ENCODE measurements around the gene MYCBPAP.

The MYCBPAP gene, protein sequence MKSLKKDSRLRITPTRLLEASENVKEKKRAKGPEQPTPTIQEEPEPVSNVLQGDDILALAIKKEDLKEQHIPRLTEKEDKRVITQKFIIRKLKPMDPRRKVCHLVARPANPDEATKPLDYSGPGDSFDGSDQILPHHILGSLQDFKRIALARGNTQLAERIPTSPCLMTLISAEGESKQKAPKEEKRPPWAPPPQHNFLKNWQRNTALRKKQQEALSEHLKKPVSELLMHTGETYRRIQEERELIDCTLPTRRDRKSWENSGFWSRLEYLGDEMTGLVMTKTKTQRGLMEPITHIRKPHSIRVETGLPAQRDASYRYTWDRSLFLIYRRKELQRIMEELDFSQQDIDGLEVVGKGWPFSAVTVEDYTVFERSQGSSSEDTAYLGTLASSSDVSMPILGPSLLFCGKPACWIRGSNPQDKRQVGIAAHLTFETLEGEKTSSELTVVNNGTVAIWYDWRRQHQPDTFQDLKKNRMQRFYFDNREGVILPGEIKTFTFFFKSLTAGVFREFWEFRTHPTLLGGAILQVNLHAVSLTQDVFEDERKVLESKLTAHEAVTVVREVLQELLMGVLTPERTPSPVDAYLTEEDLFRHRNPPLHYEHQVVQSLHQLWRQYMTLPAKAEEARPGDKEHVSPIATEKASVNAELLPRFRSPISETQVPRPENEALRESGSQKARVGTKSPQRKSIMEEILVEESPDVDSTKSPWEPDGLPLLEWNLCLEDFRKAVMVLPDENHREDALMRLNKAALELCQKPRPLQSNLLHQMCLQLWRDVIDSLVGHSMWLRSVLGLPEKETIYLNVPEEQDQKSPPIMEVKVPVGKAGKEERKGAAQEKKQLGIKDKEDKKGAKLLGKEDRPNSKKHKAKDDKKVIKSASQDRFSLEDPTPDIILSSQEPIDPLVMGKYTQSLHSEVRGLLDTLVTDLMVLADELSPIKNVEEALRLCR

GRCh38 chr17:50507871-50508572 lies at the start of gene MYCBPAP:
Gene MYCBPAP, plus strand, starts transcription at chr17:50508439. Its CDS starts 236 bp downstream, at chr17:50508675.
- DNase-seq: peak; percentile 70

- DNase-seq: no peak
These were observed 49.2 kb upstream of the MYCBPAP start for GRCh38 chr17:50458701-50459676.

GRCh38 chr17:50459756-50460155 lies 48.5 kb upstream of the MYCBPAP start:
- no peak for DNase-seq

GRCh38 chr17:50460831-50461526 lies 47.3 kb upstream of the MYCBPAP start:
- no peak for DNase-seq

DNA sequence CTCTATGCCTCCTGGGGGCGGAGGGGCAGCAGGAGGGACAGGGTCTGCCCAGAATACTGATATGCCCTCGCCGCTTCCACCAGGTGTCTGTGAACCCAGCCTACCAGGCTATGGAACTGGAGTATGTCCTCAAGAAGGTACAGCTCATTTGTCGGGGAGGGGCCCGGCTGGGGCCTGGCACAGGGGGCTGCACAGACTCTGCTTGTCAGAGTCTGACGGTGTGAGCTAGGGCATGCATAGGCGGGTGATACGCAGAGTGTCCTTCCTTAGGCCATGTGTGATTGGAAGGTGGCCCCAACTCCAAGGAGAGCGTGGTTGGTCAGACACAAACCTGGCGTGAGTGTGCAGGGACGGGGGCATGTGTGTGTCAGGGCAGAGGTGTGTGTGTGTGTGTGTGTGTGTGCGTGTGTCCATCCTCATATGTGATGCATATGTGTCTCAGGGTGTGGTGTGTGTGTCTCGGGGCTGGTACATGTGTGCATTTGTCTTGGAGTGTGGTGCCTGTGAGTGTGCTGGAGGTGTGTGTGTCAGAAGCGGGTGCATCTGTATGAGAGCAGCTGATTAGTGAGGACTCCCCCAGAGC lies 46.6 kb upstream of the MYCBPAP start:
- no peak for DNase-seq

DNA sequence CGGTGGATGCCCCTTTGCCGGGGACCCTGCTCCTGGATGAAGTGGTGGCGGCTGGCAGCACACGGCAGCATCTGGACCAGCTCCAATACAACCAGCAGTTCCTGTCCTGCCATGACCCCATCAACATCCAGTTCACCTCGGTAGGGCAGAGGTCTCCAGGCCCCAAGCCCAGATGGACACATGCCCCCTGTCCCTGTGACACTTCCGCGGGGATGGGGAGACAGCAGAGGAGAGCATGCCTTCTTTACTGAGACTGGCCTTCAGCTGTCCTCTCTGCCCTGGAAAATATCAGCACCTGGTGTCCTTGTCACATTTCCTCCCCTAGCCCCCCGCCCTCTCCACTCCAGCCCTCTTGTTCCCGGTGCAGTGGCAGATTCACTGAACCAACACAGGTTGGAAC lies 45.8 kb upstream of the MYCBPAP start:
- DNase-seq: no peak

DNA sequence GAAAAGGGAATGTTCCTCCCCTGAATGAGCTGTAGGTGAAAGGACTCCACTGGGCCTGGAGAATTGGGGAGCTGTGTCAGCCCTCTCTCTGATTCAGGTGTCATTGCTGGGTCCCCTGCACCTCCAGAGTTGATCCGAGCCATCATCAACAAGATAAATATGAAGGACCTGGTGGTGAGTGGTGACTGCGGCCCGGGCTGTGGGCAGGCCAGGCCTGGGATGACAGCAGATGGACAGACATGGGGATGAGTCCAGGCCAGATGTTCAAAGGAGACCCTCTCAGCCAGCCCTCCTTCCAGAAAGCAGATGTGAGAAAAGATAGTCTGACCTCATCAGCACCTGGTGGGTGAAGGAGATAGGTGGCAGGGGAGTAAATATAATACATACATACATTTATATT lies 44.1 kb upstream of the MYCBPAP start:
- no peak for DNase-seq

- no peak for DNase-seq
These were observed 43.5 kb upstream of the MYCBPAP start for GRCh38 chr17:50464736-50465135.

DNA sequence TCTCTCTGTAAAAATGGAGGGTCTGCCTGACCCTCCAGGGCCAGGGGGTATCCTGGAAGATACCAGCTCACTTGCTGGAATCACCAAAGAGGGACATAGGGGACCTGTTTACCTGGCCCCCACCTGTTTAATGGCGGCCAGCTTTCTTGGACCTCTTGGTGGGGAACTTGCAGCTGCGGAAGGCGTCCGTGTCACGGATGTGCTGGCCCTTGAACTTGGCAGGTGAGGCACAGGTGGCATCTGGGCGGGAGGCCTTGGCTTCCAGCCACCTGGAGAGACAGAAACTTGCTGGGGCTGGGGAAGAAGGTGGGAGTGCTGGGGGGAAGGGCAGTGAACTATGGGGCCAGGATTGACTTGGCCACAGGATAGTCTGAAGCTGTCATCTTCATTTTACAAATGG lies 43.1 kb upstream of the MYCBPAP start:
- DNase-seq: no peak

- no peak for DNase-seq
These were observed 42.6 kb upstream of the MYCBPAP start for GRCh38 chr17:50465635-50466034.

GRCh38 chr17:50466371-50467113 lies 41.7 kb upstream of the MYCBPAP start:
- no peak for DNase-seq

GRCh38 chr17:50467114-50467854 lies 41.0 kb upstream of the MYCBPAP start:
- DNase-seq: no peak

DNA sequence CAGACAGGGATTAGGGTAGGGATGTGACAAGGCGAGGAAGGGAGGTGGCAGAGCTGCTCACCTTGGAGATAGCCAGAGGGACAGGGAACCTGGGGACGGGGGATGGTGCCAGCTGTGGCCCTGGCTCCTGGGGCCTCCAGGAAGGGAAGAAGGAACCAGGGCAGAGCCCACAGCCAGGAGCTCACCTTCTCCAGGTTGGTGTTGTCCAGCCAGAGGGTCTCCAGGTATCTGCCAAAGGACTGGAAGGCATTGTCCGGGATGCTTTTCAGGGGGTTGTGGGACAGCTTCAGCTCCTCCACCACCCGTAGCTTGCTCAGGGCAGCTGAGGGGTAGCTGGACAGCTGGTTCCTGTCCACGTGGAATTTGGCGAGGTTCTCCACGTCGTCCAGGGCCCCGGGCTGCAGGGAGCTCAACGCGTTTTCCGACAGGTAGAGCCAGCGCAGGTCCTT lies 40.4 kb upstream of the MYCBPAP start:
- DNase-seq: no peak

- DNase-seq: no peak
These were observed 39.7 kb upstream of the MYCBPAP start, which contains the start of gene CHAD for GRCh38 chr17:50468304-50469207. Gene CHAD, minus strand, starts transcription at chr17:50468880. Its CDS starts 67 bp downstream, at chr17:50468813.

DNA sequence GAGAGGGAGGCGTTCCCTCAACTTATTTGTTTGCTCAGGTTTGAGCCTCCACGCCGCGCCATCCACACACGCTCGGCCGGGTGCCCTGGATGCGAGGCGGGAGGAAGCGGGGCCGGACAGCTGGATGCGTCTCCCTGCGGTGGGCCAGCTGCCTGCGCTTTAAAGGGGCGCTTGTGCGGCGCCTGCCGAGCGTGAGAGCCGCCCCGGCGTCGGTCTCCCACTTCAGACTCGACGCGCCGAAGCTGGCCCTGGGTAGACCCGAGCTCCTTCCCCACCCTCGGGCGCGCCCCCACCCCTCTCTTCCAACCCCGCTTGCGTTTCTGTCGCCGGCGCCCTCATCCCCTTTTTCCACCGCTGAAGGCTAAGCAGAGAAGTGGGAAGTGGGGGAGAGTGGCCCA lies 39.0 kb upstream of the MYCBPAP start:
- no peak for DNase-seq

- no peak for DNase-seq
These were observed 38.5 kb upstream of the MYCBPAP start for GRCh38 chr17:50469671-50470305.

- DNase-seq: no peak
These were observed 37.8 kb upstream of the MYCBPAP start for GRCh38 chr17:50470426-50470825.

All from midbrain (tissue), 1 donor.